Activated naive CD4-positive, alpha-beta T cell treated with anti-CD3 and anti-CD28 coated beads, Interleukin-2, amount 50 U/mL, for 72 hours (primary cell): Measurements from ENCODE around the gene SIN3B. TPM values are rescaled to one million over a fixed set of nuclear protein-coding genes. Genes with fewer than 3 reads are reported as not detected.

Source experiments
- total RNA-seq, 2 donors: library from RNA; stranded (reverse); gene quantifications; one replicate each; pipeline ENCODE4 v1.2.3, GENCODE V29; 2022

The SIN3B gene
- total RNA-seq, 2 donors from 2014 or later, result 31.6 to 31.8 TPM

Other genes with a start within 250 kb of the SIN3B start
- gene MED26, start 201.2 kb upstream of the SIN3B start, total RNA-seq, result 10 to 100 TPM; 24.1 TPM
- gene SMIM7, start 169.3 kb upstream of the SIN3B start, total RNA-seq, result 10 to 100 TPM; 44.0 to 45.8 TPM
- gene TMEM38A, start 168.3 kb upstream of the SIN3B start, total RNA-seq, result 1 to 10 TPM; 1.6 to 2.5 TPM
- not detected for gene NWD1, start 109.6 kb upstream of the SIN3B start, total RNA-seq
- gene F2RL3, start 59.6 kb downstream of the SIN3B start, total RNA-seq, result not detected
- under 1 TPM; 0.19 to 0.75 TPM for gene CPAMD8, start 197.4 kb downstream of the SIN3B start, total RNA-seq
- gene HAUS8, start 246.1 kb downstream of the SIN3B start, total RNA-seq, result 10 to 100 TPM; 31.6 to 57.1 TPM
- 100 to 1,000 TPM; 112 to 142 TPM for gene MYO9B, start 246.4 kb downstream of the SIN3B start, total RNA-seq